A172 (cell line): ENCODE results near the gene MAST1. TPM values are rescaled to one million over a fixed set of nuclear protein-coding genes. Genes with fewer than 3 reads are reported as not detected.
"Not testable (repeated sequence)": the region's sequence is repeated elsewhere in the genome, so short reads cannot be mapped to it uniquely, and the experiment has no call there.

Experiments
- DNase-seq: peaks from one replicate; pipeline ENCODE4 v3.0.0-alpha.2; 2015; ENCODE audit warnings: low spot score
- total RNA-seq: library from RNA; depleted of rRNA; stranded (reverse); fragments of >200 nt; shearing (Covaris generic); gene quantifications from 2 replicates; pipeline ENCODE4 v1.2.3, GENCODE V29; 2014; rRNA removed

MAST1 gene
- total RNA-seq, 1 experiment from 2014 or later: 1.3 TPM

- no peak for DNase-seq
These were observed 55.3 kb downstream of the MAST1 start for GRCh38 chr19:12893582-12893981.

- no peak for DNase-seq
These were observed 58.1 kb downstream of the MAST1 start for GRCh38 chr19:12896460-12896859.

GRCh38 chr19:12899891-12900518, 61.7 kb downstream of the MAST1 start:
- no peak for DNase-seq

GRCh38 chr19:12907166-12907565, 68.9 kb downstream of the MAST1 start:
- DNase-seq: no peak

- DNase-seq: no peak
These were observed 74.3 kb downstream of the MAST1 start for GRCh38 chr19:12912571-12912970.

GRCh38 chr19:12913011-12913561, 74.8 kb downstream of the MAST1 start:
- no peak for DNase-seq

GRCh38 chr19:12913851-12914690, 75.8 kb downstream of the MAST1 start:
- DNase-seq: no peak

- not testable (repeated sequence) for DNase-seq
These were observed 77.5 kb downstream of the MAST1 start for GRCh38 chr19:12915860-12916259.

GRCh38 chr19:12918253-12918652, 79.9 kb downstream of the MAST1 start:
- no peak for DNase-seq

GRCh38 chr19:12921047-12921446, 82.7 kb downstream of the MAST1 start:
- no peak for DNase-seq

GRCh38 chr19:12922959-12923358, 84.6 kb downstream of the MAST1 start:
- DNase-seq: no peak

Other genes with a start within 250 kb of the MAST1 start
- gene ZNF490, start 227.7 kb upstream of the MAST1 start, total RNA-seq: 4.7 and 6.9 TPM in 2 replicates
- gene ZNF791, start 227.6 kb upstream of the MAST1 start, total RNA-seq: 10.5 and 29.2 TPM in 2 replicates
- gene MAN2B1, start 171.8 kb upstream of the MAST1 start, total RNA-seq: 45.7 and 65.6 TPM in 2 replicates
- 14.9 and 15.1 TPM in 2 replicates for gene WDR83, start 171.7 kb upstream of the MAST1 start, total RNA-seq
- gene DHPS, start 156.6 kb upstream of the MAST1 start, total RNA-seq: 132 and 170 TPM in 2 replicates
- gene GNG14, start 150.5 kb upstream of the MAST1 start, total RNA-seq: not detected in 2 replicates
- gene FBXW9, start 141.9 kb upstream of the MAST1 start, total RNA-seq: 16.7 and 21.8 TPM in 2 replicates
- 9.3 and 14.5 TPM in 2 replicates for gene TNPO2, start 114.6 kb upstream of the MAST1 start, total RNA-seq
- 344 and 364 TPM in 2 replicates for gene TRIR, start 103.8 kb upstream of the MAST1 start, total RNA-seq
- 198 and 212 TPM in 2 replicates for gene GET3, start 101.0 kb upstream of the MAST1 start, total RNA-seq
- not detected in 2 replicates for gene BEST2, start 86.7 kb upstream of the MAST1 start, total RNA-seq
- 10.2 and 20.5 TPM in 2 replicates for gene HOOK2, start 63.0 kb upstream of the MAST1 start, total RNA-seq
- 79.1 and 85.7 TPM in 2 replicates for gene JUNB, start 47.0 kb upstream of the MAST1 start, total RNA-seq
- gene PRDX2, start 36.7 kb upstream of the MAST1 start, total RNA-seq: not detected in 2 replicates
- not detected in 2 replicates for gene THSD8, start 36.4 kb upstream of the MAST1 start, total RNA-seq
- gene RNASEH2A, start 31.9 kb upstream of the MAST1 start, total RNA-seq: 88.8 and 89.6 TPM in 2 replicates
- gene RTBDN, start 3.9 kb upstream of the MAST1 start, total RNA-seq: 3.4 TPM in 1 of 2 replicates, not detected in the other
- gene DNASE2, start 42.9 kb downstream of the MAST1 start, total RNA-seq: 61.3 and 74.4 TPM in 2 replicates
- not detected in 2 replicates for gene KLF1, start 48.7 kb downstream of the MAST1 start, total RNA-seq
- 25.0 and 25.8 TPM in 2 replicates for gene GCDH, start 52.6 kb downstream of the MAST1 start, total RNA-seq
- 0.12 and 0.28 TPM in 2 replicates for gene SYCE2, start 80.8 kb downstream of the MAST1 start, total RNA-seq
- gene FARSA, start 95.2 kb downstream of the MAST1 start, total RNA-seq: 98.2 and 99.1 TPM in 2 replicates
- gene CALR, start 100.1 kb downstream of the MAST1 start, total RNA-seq: 1,790 and 1,863 TPM in 2 replicates
- gene RAD23A, start 107.3 kb downstream of the MAST1 start, total RNA-seq: 180 and 185 TPM in 2 replicates
- gene GADD45GIP1, start 118.7 kb downstream of the MAST1 start, total RNA-seq: 64.2 and 82.8 TPM in 2 replicates
- 0.10 and 0.36 TPM in 2 replicates for gene DAND5, start 131.1 kb downstream of the MAST1 start, total RNA-seq
- 17.0 and 25.7 TPM in 2 replicates for gene NFIX, start 157.0 kb downstream of the MAST1 start, total RNA-seq